Urinary bladder (tissue), 4 donors: ENCODE data around the gene HNRNPK. TPM values are rescaled to one million over a fixed set of nuclear protein-coding genes. Genes with fewer than 3 reads are reported as not detected.

Source experiments
- DNase-seq: peaks from one replicate; pipeline ENCODE4 v3.0.0-alpha.2; 2015; ENCODE audit errors: extremely low spot score
- H3K27ac ChIP-seq: one replicate; pipeline ENCODE4 v1.5.1; 2013; ENCODE audit warnings: low read depth, mild to moderate bottlenecking, moderate library complexity
- H3K36me3 ChIP-seq: one replicate; pipeline ENCODE4 v1.6.1; 2013; ENCODE audit warnings: mild to moderate bottlenecking, moderate library complexity; ENCODE audit not compliant: insufficient read depth
- H3K4me1 ChIP-seq: one replicate; pipeline ENCODE4 v1.6.1; 2013; ENCODE audit warnings: mild to moderate bottlenecking, moderate library complexity; ENCODE audit not compliant: insufficient read depth
- H3K4me3 ChIP-seq: one replicate; pipeline ENCODE4 v1.5.1; 2013; ENCODE audit warnings: low read depth, low read length
- WGBS: extraction: QIAGEN DNeasy Blood & Tissue Kit; methylation state at CpG from one replicate; pipeline ENCODE4 v1.1.7; 2013; 5-methylcytosine and 5-hydroxymethylcytosine counted together
- polyA plus RNA-seq: library from polyadenylated mRNA; stranded (reverse); fragments of 200-250 nt; gene quantifications from one replicate; pipeline ENCODE4 v1.2.3, GENCODE V29; 2013
- total RNA-seq: library from RNA; depleted of rRNA; stranded (reverse); fragments of >200 nt; gene quantifications from one replicate; pipeline ENCODE4 v1.2.3, GENCODE V29; 2014
- donor health status: healthy with polysubstance abuse.
- donor health status: healthy.

HNRNPK gene
- total and polyA plus RNA-seq, 2 donors = 376 to 649 TPM

DNA sequence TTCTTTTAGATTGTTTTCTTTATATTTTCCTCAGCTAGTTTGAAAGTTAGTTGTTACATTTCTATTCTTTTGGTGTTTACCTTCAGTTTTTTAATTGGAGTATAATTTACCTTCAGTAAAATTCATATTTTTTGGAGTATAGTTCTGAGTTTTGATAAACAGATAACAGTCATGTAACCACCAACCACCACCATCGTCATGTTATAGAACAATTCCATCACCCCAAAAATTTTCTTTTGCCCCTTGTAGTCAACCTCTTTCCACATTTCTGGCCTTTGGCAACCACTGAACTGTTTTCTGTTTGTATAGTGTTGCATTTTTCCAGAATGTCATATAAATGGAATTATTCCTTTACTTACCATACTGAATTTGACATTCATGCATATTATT is 7.4 kb upstream of the HNRNPK start:
- no peak for DNase-seq
- no peak overlapping the region for H3K27ac ChIP-seq
- H3K4me3 ChIP-seq = no peak overlapping the region
- 92% methylated on average over 1 of the region's 1 CpG for WGBS
- H3K36me3 ChIP-seq = no peaks in the 10 kb centered on the region
- no peaks in the 10 kb centered on the region for H3K4me1 ChIP-seq

DNA sequence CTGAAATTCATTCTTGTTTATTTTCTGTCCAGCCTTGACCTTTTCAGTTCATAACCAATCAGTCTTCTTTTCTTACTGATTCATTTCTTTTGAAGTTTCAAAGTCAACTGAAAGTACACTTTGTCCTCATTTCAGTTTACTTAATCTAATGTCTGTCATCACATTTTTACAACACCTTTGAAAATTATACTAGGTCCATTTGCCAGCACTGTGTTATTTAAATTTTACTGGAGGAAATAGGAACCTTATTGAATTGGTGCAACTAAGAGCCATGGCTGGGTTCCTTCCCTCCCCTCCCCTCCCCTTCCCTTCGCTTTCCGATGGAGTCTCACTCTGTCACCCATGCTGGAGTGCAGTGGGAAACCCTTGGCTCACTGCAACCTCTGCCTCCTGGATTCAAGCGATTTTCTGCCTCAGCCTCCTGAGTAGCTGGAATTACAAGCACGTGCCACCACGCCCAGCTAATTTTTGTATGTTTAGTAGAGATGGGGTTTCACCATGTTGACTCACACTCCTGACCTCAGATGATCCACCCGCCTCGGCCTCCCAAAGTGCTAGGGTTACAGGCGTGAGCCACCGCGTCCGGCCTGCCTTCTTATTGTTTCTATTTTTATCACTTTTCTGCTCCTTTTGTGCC is 6.9 kb upstream of the HNRNPK start:
- Histone ChIP-seq H3K4me1 (no peaks in the 10 kb centered on the region), H3K4me3 (no peak overlapping the region), H3K27ac (no peak overlapping the region), H3K36me3 (no peaks in the 10 kb centered on the region)
- 84% methylated on average over 11 of the region's 11 CpGs for WGBS
- DNase-seq = no peak

DNA sequence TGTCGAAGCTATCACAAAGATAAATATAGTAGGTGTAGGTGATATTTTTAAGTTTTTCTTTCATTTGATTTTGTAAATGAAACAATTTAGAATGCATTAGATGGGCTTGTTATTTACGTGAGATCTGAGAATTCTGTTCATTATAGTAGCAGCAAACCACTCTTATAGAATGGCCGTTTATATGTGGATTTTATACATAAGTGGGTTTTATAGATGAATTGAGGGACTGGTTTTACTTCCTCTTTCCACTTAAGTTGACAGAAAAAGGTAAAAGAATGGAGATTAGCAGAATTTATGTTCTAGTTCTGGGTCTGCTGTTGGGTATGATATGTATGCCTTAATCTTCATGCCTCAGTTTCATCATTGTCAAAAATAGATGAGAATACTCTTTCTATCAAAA is 6.2 kb upstream of the HNRNPK start:
- H3K27ac ChIP-seq = no peak overlapping the region

DNA sequence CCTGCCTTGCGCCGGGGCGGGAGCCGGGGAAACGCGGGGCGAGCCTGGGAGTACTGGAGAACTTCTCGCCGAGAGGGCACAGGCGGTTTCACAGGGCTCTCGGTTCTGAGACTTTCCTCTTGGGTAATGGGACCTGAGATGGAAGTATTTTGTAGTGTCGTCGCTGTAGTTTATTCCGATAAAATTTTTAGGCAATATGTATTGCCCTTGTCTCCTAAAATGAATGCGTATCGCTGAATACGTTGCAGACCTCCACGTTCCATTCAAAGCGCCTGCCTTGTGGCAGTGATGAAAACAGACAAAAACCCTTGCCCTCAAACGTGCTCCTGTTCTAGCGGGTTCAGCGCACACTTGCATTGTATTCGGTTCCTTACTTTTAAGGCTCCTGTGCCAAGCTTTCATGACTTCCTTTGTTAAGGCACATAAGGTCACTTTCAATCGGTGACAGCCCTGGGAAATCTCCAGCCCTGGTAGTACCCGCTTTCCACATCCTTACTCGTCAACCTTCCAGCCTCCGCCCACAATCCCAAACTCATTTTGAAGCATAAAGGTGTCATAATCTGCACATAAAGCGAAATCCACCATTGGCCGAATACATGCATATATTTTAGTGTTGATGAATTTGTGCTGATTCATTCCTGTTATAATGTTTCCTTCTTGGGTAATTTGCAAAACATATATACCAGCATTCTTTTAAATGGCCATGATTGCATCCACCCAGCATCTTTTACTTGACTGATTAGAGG is 1.3 kb upstream of the HNRNPK start:
- whole genome bisulfite sequencing = 3% methylated on average over 29 of the region's 29 CpGs
- Histone ChIP-seq H3K27ac (peak overlapping the region; percentile 81), H3K36me3 (no peaks in the 10 kb centered on the region), H3K4me3 (peak overlapping the region; percentile 53), H3K4me1 (no peaks in the 10 kb centered on the region)
- no peak for DNase-seq

More for the DNA sequence above, 6.2 kb upstream of the HNRNPK start:
- Histone ChIP-seq H3K4me1 (no peaks in the 10 kb centered on the region), H3K4me3 (no peak overlapping the region), H3K36me3 (no peaks in the 10 kb centered on the region)
- WGBS = 89% methylated on average over 3 of the region's 3 CpGs
- no peak for DNase-seq

DNA sequence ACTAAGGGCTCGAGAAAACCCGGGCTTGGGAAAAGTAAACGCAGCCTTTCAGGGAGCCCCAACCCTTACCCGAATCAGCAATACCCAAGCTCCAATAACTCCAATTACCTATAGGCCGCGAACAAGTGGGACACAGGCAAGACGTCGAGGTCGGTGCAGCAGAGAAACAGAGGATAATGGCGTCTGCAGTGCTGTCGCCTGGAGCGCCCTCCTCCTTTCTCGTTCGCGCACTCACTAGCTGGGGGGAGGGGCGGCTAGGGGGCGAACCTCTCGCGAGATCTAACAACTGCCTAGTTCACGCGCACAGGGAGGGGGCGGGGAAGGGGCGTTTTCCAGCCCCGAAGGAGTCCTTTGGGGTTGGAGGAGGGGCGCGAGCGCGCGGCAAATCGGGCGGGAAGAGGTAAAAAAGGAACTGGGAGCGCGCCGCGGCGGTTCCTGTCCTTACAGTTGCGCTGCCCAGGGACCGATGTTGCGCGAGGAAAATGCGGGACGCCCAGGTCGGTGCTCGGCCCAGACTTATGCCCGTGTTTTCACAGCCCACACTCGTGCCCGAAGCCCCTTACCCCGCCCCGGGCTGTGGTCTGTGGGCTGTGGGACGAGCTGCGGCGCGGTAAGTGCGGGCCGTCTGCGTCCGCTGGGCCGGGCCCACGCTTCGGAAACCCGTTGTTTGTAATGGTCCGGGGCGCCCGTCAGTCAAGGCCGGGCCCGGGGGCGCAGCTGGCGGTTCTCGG is 545 bp upstream of the HNRNPK start, which contains the start of gene RMI1:
Gene RMI1 (plus strand): TSS at position 411 of the 731 bp plus-strand sequence. CDS start 20,182 bp downstream, outside the sequence.
- peak within 1 kb of the TSS; percentile 95 for H3K27ac ChIP-seq
- H3K4me1 ChIP-seq = no peaks in the 10 kb centered on the region
- H3K4me3 ChIP-seq = peak within 1 kb of the TSS; percentile 73
- no peaks in the 10 kb centered on the region for H3K36me3 ChIP-seq
- peak; percentile 98 for DNase-seq
- WGBS = under 1% methylated on average over 69 of the region's 69 CpGs

DNA sequence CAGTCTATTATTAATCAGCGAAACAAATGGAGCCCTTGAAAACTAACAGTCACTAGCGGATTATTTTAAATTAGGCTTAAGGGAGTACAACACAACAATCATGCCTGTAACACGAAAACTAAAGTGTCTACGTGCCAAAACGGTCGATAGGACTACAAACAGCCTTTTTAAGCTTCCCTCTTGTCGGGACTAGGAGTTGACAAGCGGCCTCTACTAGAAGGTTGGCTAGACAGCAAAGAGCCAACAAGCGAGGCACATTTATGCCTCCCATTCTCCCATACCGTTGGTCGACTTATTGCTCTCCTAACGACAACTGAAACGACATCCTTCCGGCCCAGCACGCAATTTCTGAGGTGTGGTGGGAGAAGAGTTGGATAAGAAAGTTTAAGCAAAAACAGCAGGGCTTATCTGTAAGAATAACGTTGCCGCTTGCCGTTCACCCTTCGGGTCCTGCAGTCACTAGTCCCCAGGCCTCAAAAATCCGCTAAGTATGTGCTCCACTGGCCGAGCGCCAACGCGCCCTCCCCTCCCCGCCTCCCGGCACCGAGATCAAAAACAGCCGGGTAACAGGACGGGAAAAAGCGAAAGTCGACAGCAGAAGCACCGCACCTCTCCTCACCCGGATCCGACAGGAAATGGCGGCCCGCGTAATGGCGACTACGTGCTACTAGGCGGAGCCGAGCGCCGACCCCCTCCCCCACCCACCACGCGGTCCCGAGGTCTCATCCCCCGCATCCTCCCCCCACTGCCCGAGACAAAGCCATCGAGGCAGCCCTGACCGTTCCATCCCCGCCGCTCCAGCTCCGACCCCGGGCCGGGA is 813 bp downstream of the HNRNPK start:
- Histone ChIP-seq H3K27ac (peak overlapping the region; percentile 95), H3K36me3 (no peaks in the 10 kb centered on the region), H3K4me3 (peak overlapping the region; percentile 73), H3K4me1 (no peaks in the 10 kb centered on the region)
- under 1% methylated on average over 55 of the region's 55 CpGs for WGBS
- peak; percentile 31 for DNase-seq

DNA sequence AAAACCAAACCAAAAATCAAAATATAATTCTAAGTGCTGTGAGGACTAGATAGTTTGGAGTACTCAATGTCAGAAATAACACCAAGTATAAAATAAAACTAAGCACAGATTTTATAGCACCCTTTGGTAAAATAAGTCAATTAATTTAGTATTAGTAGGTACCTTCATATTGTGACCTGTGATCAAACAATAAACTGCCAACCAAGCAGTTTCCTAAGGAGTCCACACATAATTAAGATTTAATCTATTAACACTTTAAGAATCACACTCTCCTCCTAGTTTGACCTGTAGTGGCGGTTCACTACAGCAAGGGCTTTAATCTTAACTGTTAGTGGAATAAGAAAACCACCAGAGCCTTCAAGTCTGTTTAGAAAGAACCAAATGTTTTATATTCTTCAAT is 2.8 kb downstream of the HNRNPK start:
- Histone ChIP-seq H3K4me3 (peak overlapping the region; percentile 8), H3K27ac (no peak overlapping the region), H3K36me3 (peaks cover 2% of the 10 kb centered on the region), H3K4me1 (no peaks in the 10 kb centered on the region)
- WGBS = 59% methylated on average over 1 of the region's 1 CpG
- no peak for DNase-seq

DNA sequence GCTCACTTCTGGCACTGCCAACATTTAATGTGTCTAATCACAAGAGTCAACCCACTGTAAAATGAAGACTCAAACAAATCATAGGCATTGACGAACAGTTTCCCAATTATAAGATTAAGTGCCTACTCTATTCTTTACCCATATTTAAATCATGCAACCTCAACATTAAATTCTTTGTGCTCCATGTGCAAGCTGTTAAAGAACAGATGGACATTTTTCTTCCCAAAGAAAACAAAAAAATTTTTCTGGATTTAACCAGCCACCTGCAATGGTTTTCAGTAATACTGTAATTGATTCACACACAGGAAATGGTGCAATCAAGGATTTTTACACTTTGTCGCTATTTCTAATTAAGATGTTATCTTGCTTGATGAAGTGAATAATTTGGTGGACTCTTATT is 3.6 kb downstream of the HNRNPK start:
- Histone ChIP-seq H3K4me1 (no peaks in the 10 kb centered on the region), H3K27ac (no peak overlapping the region), H3K4me3 (no peak overlapping the region), H3K36me3 (peaks cover 4% of the 10 kb centered on the region)
- no peak for DNase-seq
- WGBS = 71% methylated on average over 2 of the region's 2 CpGs

DNA sequence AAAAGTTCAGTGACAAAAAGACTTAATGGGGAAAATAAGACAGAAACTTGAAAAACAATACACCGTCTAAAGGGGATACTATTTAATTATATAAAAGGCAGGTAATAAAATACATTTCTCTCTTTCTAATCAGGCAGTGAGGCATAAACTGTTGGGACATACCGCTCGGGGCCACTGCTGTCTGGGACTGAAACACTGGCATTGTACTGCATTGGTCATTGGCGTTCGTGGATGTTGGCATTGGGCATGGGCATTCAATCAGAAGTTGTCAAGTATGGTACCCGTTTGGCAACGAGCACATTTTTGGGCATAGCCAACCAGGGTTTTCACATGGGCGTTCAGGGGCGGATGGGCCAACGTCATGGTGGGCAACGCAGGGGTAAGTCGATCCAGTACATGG is 4.7 kb downstream of the HNRNPK start:
- no peak overlapping the region for H3K4me3 ChIP-seq
- peaks cover 4% of the 10 kb centered on the region for H3K36me3 ChIP-seq
- no peak overlapping the region for H3K27ac ChIP-seq
- H3K4me1 ChIP-seq = no peaks in the 10 kb centered on the region
- 86% methylated on average over 12 of the region's 12 CpGs for WGBS
- no peak for DNase-seq

DNA sequence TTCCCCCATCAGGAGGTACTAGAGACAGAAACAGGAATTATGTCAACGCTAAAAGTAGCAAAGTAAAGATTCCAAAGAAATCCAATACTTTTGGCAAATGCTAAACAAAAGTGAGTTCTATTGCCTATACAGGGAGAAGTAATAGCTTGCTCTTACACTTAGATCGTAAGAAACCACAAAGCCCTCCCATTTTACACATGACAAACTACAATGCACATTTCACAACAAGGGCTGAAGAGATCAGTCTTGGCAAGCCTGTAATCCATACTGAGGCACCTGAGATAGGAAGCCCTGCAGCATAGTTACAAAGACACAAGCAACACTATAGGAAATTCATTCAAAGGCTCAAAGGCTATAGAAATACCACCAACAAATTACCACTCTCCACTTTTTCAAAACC is 7.7 kb downstream of the HNRNPK start:
- 82% methylated on average over 2 of the region's 2 CpGs for WGBS
- Histone ChIP-seq H3K4me3 (no peak overlapping the region), H3K27ac (no peak overlapping the region), H3K4me1 (no peaks in the 10 kb centered on the region), H3K36me3 (peaks cover 4% of the 10 kb centered on the region)
- no peak for DNase-seq

DNA sequence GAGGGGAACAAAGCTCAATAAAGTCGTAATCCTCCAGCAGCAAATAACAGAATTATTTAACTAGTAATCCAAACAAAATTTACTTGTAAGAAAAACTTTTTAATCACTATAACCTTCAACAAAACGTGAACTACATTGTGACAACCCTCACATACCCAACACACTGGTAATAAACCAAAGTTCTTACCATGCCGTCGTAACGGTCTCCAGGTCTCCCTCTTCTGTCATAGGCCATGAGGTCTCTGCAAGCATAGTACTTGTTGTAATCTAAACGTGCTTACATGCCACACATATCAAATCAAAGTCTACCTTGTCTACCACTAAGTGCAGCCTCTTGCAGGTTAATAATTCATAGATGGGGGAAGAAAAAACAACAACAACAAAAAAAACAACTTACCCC is 8.5 kb downstream of the HNRNPK start:
- WGBS = 75% methylated on average over 6 of the region's 6 CpGs
- no peak overlapping the region for H3K4me3 ChIP-seq
- H3K36me3 ChIP-seq = peaks cover 4% of the 10 kb centered on the region
- no peak for DNase-seq
- H3K27ac ChIP-seq = no peak overlapping the region
- no peaks in the 10 kb centered on the region for H3K4me1 ChIP-seq

DNA sequence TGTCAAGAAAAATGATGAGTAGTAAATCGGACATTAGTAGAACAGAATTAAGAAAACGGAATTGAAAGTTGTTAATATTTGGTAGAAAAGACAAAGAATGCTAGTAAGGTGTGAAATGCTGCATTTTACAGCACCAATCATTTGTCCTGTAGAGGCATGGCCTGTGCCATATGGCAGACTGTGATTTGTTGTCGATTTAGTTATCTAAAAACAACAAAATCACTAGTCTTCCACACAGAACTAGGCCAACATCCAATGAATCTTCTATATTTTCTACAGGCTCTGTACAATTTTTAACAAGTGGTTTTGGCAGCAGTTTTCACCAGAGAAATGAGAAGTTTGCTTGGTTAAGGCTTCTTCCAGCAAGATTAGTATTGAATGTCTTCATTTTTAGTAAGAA is 10.4 kb downstream of the HNRNPK start:
- Histone ChIP-seq H3K27ac (no peak overlapping the region), H3K4me1 (no peaks in the 10 kb centered on the region), H3K36me3 (peaks cover 4% of the 10 kb centered on the region), H3K4me3 (no peak overlapping the region)
- no peak for DNase-seq
- WGBS = 80% methylated on average over 3 of the region's 3 CpGs

DNA sequence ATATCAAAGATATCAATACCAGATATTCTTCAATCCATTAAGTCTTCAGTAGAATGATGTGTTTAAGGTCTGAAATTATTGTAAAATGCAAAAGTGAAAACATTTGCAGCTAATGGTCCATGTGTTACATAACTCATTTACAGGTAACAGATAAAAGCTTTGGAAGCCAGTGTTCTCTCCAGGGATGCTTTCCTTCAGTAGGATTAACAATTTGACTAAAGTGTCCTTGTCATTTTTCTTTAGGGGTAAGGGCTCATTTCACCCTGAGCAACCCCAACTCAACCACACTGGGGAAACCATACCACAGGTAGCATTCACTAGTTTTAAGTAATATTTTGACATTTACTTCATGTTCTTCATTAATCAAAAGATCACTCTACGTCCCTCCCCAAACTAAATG is 12.9 kb downstream of the HNRNPK start:
- Histone ChIP-seq H3K27ac (no peak overlapping the region), H3K36me3 (peaks cover 2% of the 10 kb centered on the region), H3K4me1 (no peaks in the 10 kb centered on the region), H3K4me3 (no peak overlapping the region)
- DNase-seq = no peak
- WGBS = 75% methylated on average over 1 of the region's 1 CpG
